HEK293 (cell line): ENCODE data around the gene LAT.

ENCODE experiments used
- GLI4 ChIP-seq: fragments of 450-650 bp; formaldehyde crosslinking; IDR thresholded peaks from 2 replicates; pipeline ENCODE4 v1.5.1; 2016; ENCODE audit warnings: missing biosample characterization, missing genetic modification characterization
- GLIS2 ChIP-seq: fragments of 450-650 bp; formaldehyde crosslinking; IDR thresholded peaks from 2 replicates; pipeline ENCODE4 v1.5.1; 2016; ENCODE audit warnings: missing biosample characterization, missing genetic modification characterization
- MZF1 ChIP-seq: fragments of 450-650 bp; formaldehyde crosslinking; IDR thresholded peaks from 2 replicates; pipeline ENCODE4 v1.5.1; 2017; ENCODE audit warnings: missing biosample characterization, missing genetic modification characterization, borderline replicate concordance
- OSR2 ChIP-seq: fragments of 450-650 bp; formaldehyde crosslinking; IDR thresholded peaks from 2 replicates; pipeline ENCODE4 v1.5.1; 2016; ENCODE audit warnings: missing biosample characterization, missing genetic modification characterization
- RBAK ChIP-seq: fragments of 450-650 bp; formaldehyde crosslinking; IDR thresholded peaks from 2 replicates; pipeline ENCODE4 v1.5.1; 2016; ENCODE audit warnings: missing biosample characterization, missing genetic modification characterization
- REPIN1 ChIP-seq: fragments of 450-650 bp; formaldehyde crosslinking; IDR thresholded peaks from 2 replicates; pipeline ENCODE4 v1.5.1; 2017; ENCODE audit warnings: missing biosample characterization, missing genetic modification characterization, low read depth
- SCRT2 ChIP-seq: fragments of 450-650 bp; formaldehyde crosslinking; IDR thresholded peaks from 2 replicates; pipeline ENCODE4 v1.5.1; 2016; ENCODE audit warnings: missing biosample characterization, missing genetic modification characterization
- SP3 ChIP-seq: fragments of 450-650 bp; formaldehyde crosslinking; IDR thresholded peaks from 2 replicates; pipeline ENCODE4 v1.5.1; 2016; ENCODE audit warnings: missing biosample characterization, missing genetic modification characterization
- SP7 ChIP-seq: fragments of 450-650 bp; formaldehyde crosslinking; IDR thresholded peaks from 2 replicates; pipeline ENCODE4 v1.5.1; 2016; ENCODE audit warnings: missing biosample characterization, missing genetic modification characterization
- WT1 ChIP-seq: fragments of 450-650 bp; formaldehyde crosslinking; IDR thresholded peaks from 2 replicates; pipeline ENCODE4 v1.5.1; 2016; ENCODE audit warnings: missing biosample characterization, missing genetic modification characterization
- ZBTB20 ChIP-seq: fragments of 450-650 bp; formaldehyde crosslinking; IDR thresholded peaks from 2 replicates; pipeline ENCODE4 v1.5.1; 2016; ENCODE audit warnings: missing biosample characterization, missing genetic modification characterization
- ZFHX2 ChIP-seq: fragments of 450-650 bp; formaldehyde crosslinking; conservative IDR thresholded peaks from 2 replicates; pipeline ENCODE4 v1.5.1; 2016; ENCODE audit warnings: missing biosample characterization, missing genetic modification characterization
- ZNF10 ChIP-seq: fragments of 450-650 bp; formaldehyde crosslinking; IDR thresholded peaks from 2 replicates; pipeline ENCODE4 v1.5.1; 2017; ENCODE audit warnings: missing biosample characterization, missing genetic modification characterization
- ZNF16 ChIP-seq: fragments of 450-650 bp; formaldehyde crosslinking; IDR thresholded peaks from 2 replicates; pipeline ENCODE4 v1.5.1; 2016; ENCODE audit warnings: low read depth, missing biosample characterization, missing genetic modification characterization
- ZNF2 ChIP-seq: fragments of 450-650 bp; formaldehyde crosslinking; IDR thresholded peaks from 2 replicates; pipeline ENCODE4 v1.5.1; 2016; ENCODE audit warnings: missing biosample characterization, missing genetic modification characterization
- ZNF211 ChIP-seq: fragments of 450-650 bp; formaldehyde crosslinking; IDR thresholded peaks from 2 replicates; pipeline ENCODE4 v1.5.1; 2016; ENCODE audit warnings: low read depth, missing biosample characterization, missing genetic modification characterization
- ZNF324 ChIP-seq: fragments of 450-650 bp; formaldehyde crosslinking; IDR thresholded peaks from 2 replicates; pipeline ENCODE4 v1.5.1; 2016; ENCODE audit warnings: missing biosample characterization, missing genetic modification characterization
- ZNF521 ChIP-seq: fragments of 450-650 bp; formaldehyde crosslinking; IDR thresholded peaks from 2 replicates; pipeline ENCODE4 v1.5.1; 2017; ENCODE audit warnings: missing biosample characterization, mild to moderate bottlenecking, missing genetic modification characterization
- ZNF558 ChIP-seq: fragments of 450-650 bp; formaldehyde crosslinking; IDR thresholded peaks from 2 replicates; pipeline ENCODE4 v1.5.1; 2016; ENCODE audit warnings: missing biosample characterization, missing genetic modification characterization
- ZNF560 ChIP-seq: fragments of 450-650 bp; formaldehyde crosslinking; IDR thresholded peaks from 2 replicates; pipeline ENCODE4 v1.5.1; 2017; ENCODE audit warnings: missing biosample characterization, missing genetic modification characterization, borderline replicate concordance
- ZNF596 ChIP-seq: fragments of 450-650 bp; IDR thresholded peaks from 2 replicates; pipeline ENCODE4 v1.5.0; 2018; ENCODE audit warnings: missing biosample characterization, mild to moderate bottlenecking, missing genetic modification characterization, moderate library complexity
- ZNF600 ChIP-seq: fragments of 450-650 bp; formaldehyde crosslinking; IDR thresholded peaks from 2 replicates; pipeline ENCODE4 v1.5.1; 2016; ENCODE audit warnings: missing biosample characterization, missing genetic modification characterization
- ZNF660 ChIP-seq: fragments of 450-650 bp; IDR thresholded peaks from 2 replicates; pipeline ENCODE4 v1.5.1; 2018; ENCODE audit warnings: missing biosample characterization, mild to moderate bottlenecking, missing genetic modification characterization
- ZNF677 ChIP-seq: fragments of 450-650 bp; IDR thresholded peaks from 2 replicates; pipeline ENCODE4 v1.5.0; 2018; ENCODE audit warnings: missing biosample characterization, mild to moderate bottlenecking, missing genetic modification characterization, moderate library complexity
- ZNF777 ChIP-seq: fragments of 450-650 bp; formaldehyde crosslinking; IDR thresholded peaks from 2 replicates; pipeline ENCODE4 v1.5.1; 2017; ENCODE audit warnings: missing biosample characterization, missing genetic modification characterization, borderline replicate concordance
- ZNF791 ChIP-seq: fragments of 450-650 bp; formaldehyde crosslinking; IDR thresholded peaks from 2 replicates; pipeline ENCODE4 v1.5.1; 2016; ENCODE audit warnings: missing biosample characterization, missing genetic modification characterization
- TF ChIP-seq, protein P1 (sequence below): fragments of 450-650 bp; formaldehyde crosslinking; conservative IDR thresholded peaks from 2 replicates; pipeline ENCODE4 v1.5.1; 2016; ENCODE audit warnings: low read depth, missing biosample characterization, missing genetic modification characterization
- TF ChIP-seq, protein P2 (sequence below): fragments of 450-650 bp; formaldehyde crosslinking; IDR thresholded peaks from 2 replicates; pipeline ENCODE4 v1.5.1; 2016; ENCODE audit warnings: missing biosample characterization, missing genetic modification characterization
- TF ChIP-seq, protein P3 (sequence below): fragments of 450-650 bp; formaldehyde crosslinking; IDR thresholded peaks from 2 replicates; pipeline ENCODE4 v1.5.1; 2016; ENCODE audit warnings: missing biosample characterization, missing genetic modification characterization
- TF ChIP-seq, protein P4 (sequence below): fragments of 450-650 bp; formaldehyde crosslinking; optimal IDR thresholded peaks from 2 replicates; pipeline ENCODE3; 2016; ENCODE audit warnings: missing biosample characterization, mild to moderate bottlenecking, missing genetic modification characterization
- TF ChIP-seq, protein P5 (sequence below): fragments of 450-650 bp; formaldehyde crosslinking; IDR thresholded peaks from 2 replicates; pipeline ENCODE4 v1.5.1; 2016; ENCODE audit warnings: missing biosample characterization, missing genetic modification characterization

LAT gene

DNA sequence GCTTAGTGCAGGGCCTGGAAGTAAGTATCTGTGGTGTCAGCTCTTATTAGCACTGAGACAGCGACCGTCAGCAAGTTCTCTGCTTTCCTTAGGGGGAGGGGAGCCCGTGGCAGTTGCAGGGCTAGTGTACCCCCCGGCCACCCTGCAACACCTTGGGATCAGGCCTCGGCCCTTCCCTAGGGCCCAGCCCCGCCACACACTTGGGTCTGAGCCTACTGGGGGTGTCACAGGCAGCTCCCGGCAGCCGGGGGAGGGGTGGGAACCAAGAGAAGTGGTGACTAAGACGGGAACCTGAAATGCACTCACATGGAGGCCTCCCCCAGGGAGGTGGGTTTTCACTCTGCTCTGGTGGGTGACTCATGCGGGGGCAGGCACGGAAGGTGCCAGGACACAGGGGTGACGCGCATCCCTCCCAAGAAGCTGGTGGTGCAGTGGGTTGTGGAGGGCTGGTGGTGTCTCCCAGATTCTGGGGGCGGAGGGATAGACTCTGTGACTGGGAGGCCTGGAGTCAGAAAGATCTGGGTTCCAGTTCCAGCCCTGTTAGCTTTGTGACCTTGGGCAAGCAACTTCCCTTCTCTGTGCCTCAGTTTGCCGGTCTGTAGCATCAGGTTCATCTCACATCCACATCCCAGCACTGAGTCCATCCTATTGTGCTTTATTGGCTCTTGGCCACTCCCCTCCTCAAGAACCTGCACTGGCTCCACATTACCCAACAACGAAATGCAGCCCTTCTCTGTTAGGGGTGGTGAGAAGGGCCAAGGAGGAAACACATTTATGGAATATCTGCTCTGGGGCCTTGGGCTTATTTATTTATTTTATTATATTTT, 44.5 kb downstream of the LAT start (continued):
- TF ChIP-seq, protein P1, sequence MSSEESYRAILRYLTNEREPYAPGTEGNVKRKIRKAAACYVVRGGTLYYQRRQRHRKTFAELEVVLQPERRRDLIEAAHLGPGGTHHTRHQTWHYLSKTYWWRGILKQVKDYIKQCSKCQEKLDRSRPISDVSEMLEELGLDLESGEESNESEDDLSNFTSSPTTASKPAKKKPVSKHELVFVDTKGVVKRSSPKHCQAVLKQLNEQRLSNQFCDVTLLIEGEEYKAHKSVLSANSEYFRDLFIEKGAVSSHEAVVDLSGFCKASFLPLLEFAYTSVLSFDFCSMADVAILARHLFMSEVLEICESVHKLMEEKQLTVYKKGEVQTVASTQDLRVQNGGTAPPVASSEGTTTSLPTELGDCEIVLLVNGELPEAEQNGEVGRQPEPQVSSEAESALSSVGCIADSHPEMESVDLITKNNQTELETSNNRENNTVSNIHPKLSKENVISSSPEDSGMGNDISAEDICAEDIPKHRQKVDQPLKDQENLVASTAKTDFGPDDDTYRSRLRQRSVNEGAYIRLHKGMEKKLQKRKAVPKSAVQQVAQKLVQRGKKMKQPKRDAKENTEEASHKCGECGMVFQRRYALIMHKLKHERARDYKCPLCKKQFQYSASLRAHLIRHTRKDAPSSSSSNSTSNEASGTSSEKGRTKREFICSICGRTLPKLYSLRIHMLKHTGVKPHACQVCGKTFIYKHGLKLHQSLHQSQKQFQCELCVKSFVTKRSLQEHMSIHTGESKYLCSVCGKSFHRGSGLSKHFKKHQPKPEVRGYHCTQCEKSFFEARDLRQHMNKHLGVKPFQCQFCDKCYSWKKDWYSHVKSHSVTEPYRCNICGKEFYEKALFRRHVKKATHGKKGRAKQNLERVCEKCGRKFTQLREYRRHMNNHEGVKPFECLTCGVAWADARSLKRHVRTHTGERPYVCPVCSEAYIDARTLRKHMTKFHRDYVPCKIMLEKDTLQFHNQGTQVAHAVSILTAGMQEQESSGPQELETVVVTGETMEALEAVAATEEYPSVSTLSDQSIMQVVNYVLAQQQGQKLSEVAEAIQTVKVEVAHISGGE (tag by site-specific recombination) = no peak
- TF ChIP-seq OSR2 (tag by site-specific recombination) = peak; percentile 64
- peak; percentile 68 for TF ChIP-seq GLIS2 (tag by site-specific recombination)
- TF ChIP-seq ZNF560 = no peak
- TF ChIP-seq SCRT2 (tag by site-specific recombination) = no peak
- peak; percentile 93 for TF ChIP-seq ZFHX2 (tag by site-specific recombination)
- no peak for TF ChIP-seq ZNF660 (tag by site-specific recombination)
- no peak for TF ChIP-seq ZNF791
- TF ChIP-seq, protein P2, sequence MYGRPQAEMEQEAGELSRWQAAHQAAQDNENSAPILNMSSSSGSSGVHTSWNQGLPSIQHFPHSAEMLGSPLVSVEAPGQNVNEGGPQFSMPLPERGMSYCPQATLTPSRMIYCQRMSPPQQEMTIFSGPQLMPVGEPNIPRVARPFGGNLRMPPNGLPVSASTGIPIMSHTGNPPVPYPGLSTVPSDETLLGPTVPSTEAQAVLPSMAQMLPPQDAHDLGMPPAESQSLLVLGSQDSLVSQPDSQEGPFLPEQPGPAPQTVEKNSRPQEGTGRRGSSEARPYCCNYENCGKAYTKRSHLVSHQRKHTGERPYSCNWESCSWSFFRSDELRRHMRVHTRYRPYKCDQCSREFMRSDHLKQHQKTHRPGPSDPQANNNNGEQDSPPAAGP (tag by site-specific recombination) = peak; percentile 74
- no peak for TF ChIP-seq WT1 (tag by site-specific recombination)
- TF ChIP-seq, protein P3, sequence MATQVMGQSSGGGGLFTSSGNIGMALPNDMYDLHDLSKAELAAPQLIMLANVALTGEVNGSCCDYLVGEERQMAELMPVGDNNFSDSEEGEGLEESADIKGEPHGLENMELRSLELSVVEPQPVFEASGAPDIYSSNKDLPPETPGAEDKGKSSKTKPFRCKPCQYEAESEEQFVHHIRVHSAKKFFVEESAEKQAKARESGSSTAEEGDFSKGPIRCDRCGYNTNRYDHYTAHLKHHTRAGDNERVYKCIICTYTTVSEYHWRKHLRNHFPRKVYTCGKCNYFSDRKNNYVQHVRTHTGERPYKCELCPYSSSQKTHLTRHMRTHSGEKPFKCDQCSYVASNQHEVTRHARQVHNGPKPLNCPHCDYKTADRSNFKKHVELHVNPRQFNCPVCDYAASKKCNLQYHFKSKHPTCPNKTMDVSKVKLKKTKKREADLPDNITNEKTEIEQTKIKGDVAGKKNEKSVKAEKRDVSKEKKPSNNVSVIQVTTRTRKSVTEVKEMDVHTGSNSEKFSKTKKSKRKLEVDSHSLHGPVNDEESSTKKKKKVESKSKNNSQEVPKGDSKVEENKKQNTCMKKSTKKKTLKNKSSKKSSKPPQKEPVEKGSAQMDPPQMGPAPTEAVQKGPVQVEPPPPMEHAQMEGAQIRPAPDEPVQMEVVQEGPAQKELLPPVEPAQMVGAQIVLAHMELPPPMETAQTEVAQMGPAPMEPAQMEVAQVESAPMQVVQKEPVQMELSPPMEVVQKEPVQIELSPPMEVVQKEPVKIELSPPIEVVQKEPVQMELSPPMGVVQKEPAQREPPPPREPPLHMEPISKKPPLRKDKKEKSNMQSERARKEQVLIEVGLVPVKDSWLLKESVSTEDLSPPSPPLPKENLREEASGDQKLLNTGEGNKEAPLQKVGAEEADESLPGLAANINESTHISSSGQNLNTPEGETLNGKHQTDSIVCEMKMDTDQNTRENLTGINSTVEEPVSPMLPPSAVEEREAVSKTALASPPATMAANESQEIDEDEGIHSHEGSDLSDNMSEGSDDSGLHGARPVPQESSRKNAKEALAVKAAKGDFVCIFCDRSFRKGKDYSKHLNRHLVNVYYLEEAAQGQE (tag by site-specific recombination) = no peak
- TF ChIP-seq ZNF16 (tag by site-specific recombination) = peak; percentile 89
- no peak for TF ChIP-seq ZNF521 (tag by site-specific recombination)
- TF ChIP-seq ZNF324 (tag by site-specific recombination) = no peak
- no peak for TF ChIP-seq REPIN1 (tag by site-specific recombination)
- no peak for TF ChIP-seq ZNF2 (tag by site-specific recombination)
- TF ChIP-seq SP3 (tag by site-specific recombination) = no peak
- TF ChIP-seq SP7 (tag by site-specific recombination) = peak; percentile 79
- no peak for TF ChIP-seq ZNF777 (tag by site-specific recombination)
- no peak for TF ChIP-seq ZNF596 (tag by site-specific recombination)
- TF ChIP-seq, protein P4, sequence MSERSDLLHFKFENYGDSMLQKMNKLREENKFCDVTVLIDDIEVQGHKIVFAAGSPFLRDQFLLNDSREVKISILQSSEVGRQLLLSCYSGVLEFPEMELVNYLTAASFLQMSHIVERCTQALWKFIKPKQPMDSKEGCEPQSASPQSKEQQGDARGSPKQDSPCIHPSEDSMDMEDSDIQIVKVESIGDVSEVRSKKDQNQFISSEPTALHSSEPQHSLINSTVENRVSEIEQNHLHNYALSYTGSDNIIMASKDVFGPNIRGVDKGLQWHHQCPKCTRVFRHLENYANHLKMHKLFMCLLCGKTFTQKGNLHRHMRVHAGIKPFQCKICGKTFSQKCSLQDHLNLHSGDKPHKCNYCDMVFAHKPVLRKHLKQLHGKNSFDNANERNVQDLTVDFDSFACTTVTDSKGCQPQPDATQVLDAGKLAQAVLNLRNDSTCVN (tag by site-specific recombination) = peak; percentile 12
- TF ChIP-seq, protein P5, sequence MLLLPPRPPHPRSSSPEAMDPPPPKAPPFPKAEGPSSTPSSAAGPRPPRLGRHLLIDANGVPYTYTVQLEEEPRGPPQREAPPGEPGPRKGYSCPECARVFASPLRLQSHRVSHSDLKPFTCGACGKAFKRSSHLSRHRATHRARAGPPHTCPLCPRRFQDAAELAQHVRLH (tag by site-specific recombination) = 0 out of 2 replicates have a peak, but pooled peaks have one; percentile 45
- TF ChIP-seq GLI4 (tag by site-specific recombination) = no peak
- no peak for TF ChIP-seq ZNF211
- no peak for TF ChIP-seq ZNF10 (tag by site-specific recombination)
- no peak for TF ChIP-seq ZNF677 (tag by site-specific recombination)
- TF ChIP-seq RBAK (tag by site-specific recombination) = no peak
- TF ChIP-seq ZNF600 (tag by site-specific recombination) = 0 out of 2 replicates have a peak, but pooled peaks have one; percentile 59
- no peak for TF ChIP-seq ZNF558
- peak; percentile 25; the same call in 1 of the 2 replicates for TF ChIP-seq ZBTB20 (tag by site-specific recombination)
- no peak for TF ChIP-seq MZF1 (tag by site-specific recombination)
